PFSK-1 (cell line): Measurements from ENCODE around the gene CELA2A.

Source experiments
- FOXP2 ChIP-seq: optimal IDR thresholded peaks from 2 replicates; pipeline ENCODE3; 2011; ENCODE audit warnings: borderline replicate concordance, control low read depth, inconsistent platforms; ENCODE audit not compliant: insufficient read depth; ENCODE audit errors: extremely low read length, extremely low read depth
- POLR2AphosphoS5 ChIP-seq: IDR thresholded peaks from 2 replicates; pipeline ENCODE4 v1.6.1; 2012; ENCODE audit warnings: low read depth, mild to moderate bottlenecking, control low read depth, low read length, moderate library complexity
- REST ChIP-seq, 2 experiments: IDR thresholded peaks; 2 replicates each; pipeline versions ENCODE4 v1.6.1 to v1.8.0; 2011 to 2012; ENCODE audit warnings: low read depth in 2 of 2, low read length in 2 of 2, control low read depth in 1 of 2, inconsistent platforms in 1 of 2, mild to moderate bottlenecking in 1 of 2, moderate library complexity in 1 of 2; ENCODE audit not compliant: insufficient read depth in 1 of 2
- SIN3A ChIP-seq: IDR thresholded peaks from 2 replicates; pipeline ENCODE4 v1.6.1; 2012; ENCODE audit warnings: mild to moderate bottlenecking, low read length, moderate library complexity, borderline replicate concordance; ENCODE audit not compliant: insufficient read depth
- TAF1 ChIP-seq: IDR thresholded peaks from 2 replicates; pipeline ENCODE4 v1.6.1; 2012; ENCODE audit warnings: low read length, control low read depth, borderline replicate concordance; ENCODE audit not compliant: insufficient read depth

The CELA2A gene

GRCh38 chr1:15475752-15476314 lies 19.3 kb downstream of the CELA2A start, which contains the start of gene CELA2B:
CELA2B (plus strand) TSS chr1:15476104; CDS start chr1:15476126, 22 bp downstream.
- TF ChIP-seq REST (IDR thresholded peaks at IDR 0.05; ENCODE audit: insufficient read depth in 1 of 2, low read depth in 2 of 2, low read length in 2 of 2) (no peak), TAF1 (no peak), FOXP2 (no peak), SIN3A (no peak), POLR2AphosphoS5 (no peak)

- TF ChIP-seq TAF1: no peak
- no peak for TF ChIP-seq REST (IDR thresholded peaks at IDR 0.05; ENCODE audit: insufficient read depth in 1 of 2, low read depth in 2 of 2, low read length in 2 of 2)
- TF ChIP-seq POLR2AphosphoS5: no peak
Measured at GRCh38 chr1:15476927-15477326, 20.4 kb downstream of the CELA2A start.

- TF ChIP-seq FOXP2 (no peak), POLR2AphosphoS5 (no peak), TAF1 (no peak)
Measured at GRCh38 chr1:15477646-15478212, 21.2 kb downstream of the CELA2A start.

GRCh38 chr1:15479654-15480347 lies 23.3 kb downstream of the CELA2A start:
- no peak for TF ChIP-seq TAF1
- TF ChIP-seq SIN3A: no peak
- TF ChIP-seq POLR2AphosphoS5: no peak
- no peak for TF ChIP-seq REST (IDR thresholded peaks at IDR 0.05; ENCODE audit: insufficient read depth in 1 of 2, low read depth in 2 of 2, low read length in 2 of 2)
- no peak for TF ChIP-seq FOXP2

GRCh38 chr1:15483971-15484370 lies 27.4 kb downstream of the CELA2A start:
- TF ChIP-seq SIN3A (no peak), FOXP2 (no peak), POLR2AphosphoS5 (no peak), TAF1 (no peak), REST (IDR thresholded peaks at IDR 0.05; ENCODE audit: insufficient read depth in 1 of 2, low read depth in 2 of 2, low read length in 2 of 2) (no peak)
